Measurements from ENCODE around the gene UBE2O. TPM values are rescaled to one million over a fixed set of nuclear protein-coding genes. Genes with fewer than 3 reads are reported as not detected.

Gene UBE2O
- total RNA-seq, 2 experiments from 2014 or later: 43.4 to 79.6 TPM

- H3K36me3 ChIP-seq (ENCODE audit: insufficient read depth, low read length): peaks cover 50% of the 10 kb centered on the region
- H4K20me1 ChIP-seq (ENCODE audit: insufficient read depth, low read length): no peaks in the 10 kb centered on the region
- H3K4me1 ChIP-seq (ENCODE audit: insufficient read depth, low read length, poor library complexity, severe bottlenecking): peaks cover 19% of the 10 kb centered on the region
- no peaks in the 10 kb centered on the region for H3K9me3 ChIP-seq (ENCODE audit: low read length)
- no peaks in the 10 kb centered on the region for H3K79me2 ChIP-seq (ENCODE audit: insufficient read depth, low read depth, low read length)
- POLR2A ChIA-PET: interaction anchor here (0.6 to 1.2 kb wide), 2 partner anchors 22 to 473 kb away, joined by 3 to 7 read pairs; no protein-coding TSS in a partner anchor
- TSS peak; percentile 77 for BruUV-seq (replicated peaks)
- no peak overlapping the region for H3K27ac ChIP-seq (ENCODE audit: low read depth, low read length, poor library complexity, severe bottlenecking)
- H3K9me2 ChIP-seq (ENCODE audit: insufficient read depth, low read length): no peaks in the 10 kb centered on the region
- no peak overlapping the region for H3K4me3 ChIP-seq (ENCODE audit: low read depth, low read length, poor library complexity, severe bottlenecking)
- H3K4me2 ChIP-seq (ENCODE audit: low read length): no peak overlapping the region
- intact Hi-C loops (cut with micrococcal nuclease; ENCODE audit: unreplicated experiment): no loop called here
- CTCF ChIA-PET (ENCODE audit: unreplicated experiment): interaction anchor here (1.1 to 2.6 kb wide), 2 partner anchors 8 to 10 kb away, joined by 5 to 10 read pairs; no protein-coding TSS in a partner anchor
- no peak for TF ChIP-seq EZH2phosphoT487 (IDR thresholded peaks at IDR 0.05; ENCODE audit: borderline replicate concordance, low read depth, low read length)
- peak; percentile 42; the same call in 1 of the 2 replicates for TF ChIP-seq CTCF (conservative IDR thresholded peaks at IDR 0.05; ENCODE audit: low read length)
- no peak for DNase-seq (ENCODE audit: low spot score)
- no peak overlapping the region for H2AFZ ChIP-seq (ENCODE audit: low read length)
Measured at GRCh38 chr17:76388966-76389888, 63.7 kb downstream of the UBE2O start.

GRCh38 chr17:76386966-76387765, 65.8 kb downstream of the UBE2O start:
- intact Hi-C loops (cut with micrococcal nuclease; ENCODE audit: unreplicated experiment): no loop called here
- CTCF ChIA-PET (ENCODE audit: unreplicated experiment): interaction anchor here (1.1 to 2.6 kb wide), 2 partner anchors 10 to 71 kb away, joined by 3 to 10 read pairs; no protein-coding TSS in a partner anchor
- no peaks in the 10 kb centered on the region for H3K9me2 ChIP-seq (ENCODE audit: insufficient read depth, low read length)
- H3K4me3 ChIP-seq (ENCODE audit: low read depth, low read length, poor library complexity, severe bottlenecking): no peak overlapping the region
- H3K27ac ChIP-seq (ENCODE audit: low read depth, low read length, poor library complexity, severe bottlenecking): no peak overlapping the region
- DNase-seq (ENCODE audit: low spot score): no peak
- H4K20me1 ChIP-seq (ENCODE audit: insufficient read depth, low read length): no peaks in the 10 kb centered on the region
- peaks cover 29% of the 10 kb centered on the region for H3K4me1 ChIP-seq (ENCODE audit: insufficient read depth, low read length, poor library complexity, severe bottlenecking)
- no peak for TF ChIP-seq EZH2phosphoT487 (IDR thresholded peaks at IDR 0.05; ENCODE audit: borderline replicate concordance, low read depth, low read length)
- TF ChIP-seq CTCF (conservative IDR thresholded peaks at IDR 0.05; ENCODE audit: low read length): no peak
- peaks cover 37% of the 10 kb centered on the region for H3K36me3 ChIP-seq (ENCODE audit: insufficient read depth, low read length)
- no peak overlapping the region for H2AFZ ChIP-seq (ENCODE audit: low read length)
- BruUV-seq (replicated peaks): no TSS peak
- H3K79me2 ChIP-seq (ENCODE audit: insufficient read depth, low read depth, low read length): no peaks in the 10 kb centered on the region
- no peak overlapping the region for H3K4me2 ChIP-seq (ENCODE audit: low read length)
- POLR2A ChIA-PET: no interaction called here
- H3K9me3 ChIP-seq (ENCODE audit: low read length): no peaks in the 10 kb centered on the region
